Neuronal stem cell (in vitro differentiated cells): ENCODE data around the gene PCSK2.

Experiments used
- DNase-seq: peaks from one replicate; pipeline ENCODE4 v3.0.0-alpha.2; 2013; ENCODE audit warnings: low spot score
- H2AFZ ChIP-seq: one replicate; pipeline ENCODE4 v1.6.1; 2013; ENCODE audit warnings: mild to moderate bottlenecking, low read length, inconsistent platforms
- H2AK5ac ChIP-seq: 2 replicates; pipeline ENCODE4 v1.6.1; 2013; ENCODE audit warnings: low read depth, mild to moderate bottlenecking, inconsistent platforms, low read length, moderate library complexity, mixed read lengths
- H2BK120ac ChIP-seq: 2 replicates; pipeline ENCODE4 v1.6.1; 2013; ENCODE audit warnings: low read depth, mild to moderate bottlenecking, inconsistent platforms, low read length, moderate library complexity, mixed read lengths
- H2BK12ac ChIP-seq: one replicate; pipeline ENCODE4 v1.6.1; 2013; ENCODE audit warnings: low read length, inconsistent platforms
- H2BK15ac ChIP-seq: 2 replicates; pipeline ENCODE4 v1.6.1; 2013; ENCODE audit warnings: mild to moderate bottlenecking, low read length, inconsistent platforms, mixed read lengths
- H2BK5ac ChIP-seq: one replicate; pipeline ENCODE4 v1.6.1; 2013; ENCODE audit warnings: inconsistent platforms, mild to moderate bottlenecking, low read length, moderate library complexity
- H3K14ac ChIP-seq: one replicate; pipeline ENCODE4 v1.6.1; 2013; ENCODE audit warnings: low read length, inconsistent platforms
- H3K18ac ChIP-seq: 2 replicates; pipeline ENCODE4 v1.6.1; 2013; ENCODE audit warnings: low read length, inconsistent platforms
- H3K23ac ChIP-seq: 2 replicates; pipeline ENCODE4 v1.6.1; 2013; ENCODE audit warnings: low read depth, mild to moderate bottlenecking, mixed read lengths, low read length, inconsistent platforms; ENCODE audit not compliant: poor library complexity
- H3K27ac ChIP-seq: replicated peaks from 3 replicates; pipeline ENCODE4 v1.5.1; 2013; ENCODE audit warnings: low read length, inconsistent platforms
- H3K27me3 ChIP-seq, 3 experiments: 2 replicates each; pipeline ENCODE4 v1.6.1; 2013; ENCODE audit warnings: low read length in 3 of 3, mild to moderate bottlenecking in 2 of 3, inconsistent platforms in 1 of 3, low read depth in 1 of 3, mixed read lengths in 1 of 3, moderate library complexity in 1 of 3; ENCODE audit not compliant: control insufficient read depth in 3 of 3, insufficient read depth in 3 of 3
- H3K36me3 ChIP-seq, 2 donors: replicated peaks in 1 of 2; 2 replicates each; pipeline ENCODE4 v1.6.1; 2013; ENCODE audit warnings: low read length in 2 of 2; ENCODE audit not compliant: control insufficient read depth in 2 of 2, insufficient read depth in 2 of 2
- H3K4ac ChIP-seq: 2 replicates; pipeline ENCODE4 v1.6.1; 2013; ENCODE audit warnings: inconsistent platforms, mild to moderate bottlenecking, low read length, moderate library complexity
- H3K4me1 ChIP-seq, 2 donors: 1 replicate in 1 of 2; 2 replicates in 1 of 2; pipeline ENCODE4 v1.6.1; 2013; ENCODE audit warnings: low read length in 2 of 2, low read depth in 1 of 2; ENCODE audit not compliant: control insufficient read depth in 2 of 2, insufficient read depth in 1 of 2
- H3K4me2 ChIP-seq: one replicate; pipeline ENCODE4 v1.6.1; 2013; ENCODE audit warnings: mild to moderate bottlenecking, low read length, inconsistent platforms; ENCODE audit not compliant: insufficient read depth, poor library complexity, severe bottlenecking
- H3K4me3 ChIP-seq, 2 donors: 2 replicates each; pipeline ENCODE4 v1.5.1; 2013; ENCODE audit warnings: low read length in 2 of 2, mild to moderate bottlenecking in 2 of 2, inconsistent platforms in 1 of 2, moderate library complexity in 1 of 2
- H3K79me1 ChIP-seq: one replicate; pipeline ENCODE4 v1.6.1; 2013; ENCODE audit warnings: low read depth, mild to moderate bottlenecking, inconsistent platforms, low read length, moderate library complexity
- H3K9ac ChIP-seq: one replicate; pipeline ENCODE4 v1.6.1; 2013; ENCODE audit warnings: mild to moderate bottlenecking, low read depth, low read length, inconsistent platforms; ENCODE audit not compliant: poor library complexity
- H3K9me3 ChIP-seq, 2 donors: replicated peaks in 1 of 2; 2 replicates each; pipeline versions ENCODE3 to v1.6.1; 2013; ENCODE audit warnings: low read length in 2 of 2, mild to moderate bottlenecking in 2 of 2, inconsistent platforms in 1 of 2, low read depth in 1 of 2, mixed read lengths in 1 of 2, moderate library complexity in 1 of 2; ENCODE audit not compliant: control insufficient read depth in 2 of 2, insufficient read depth in 1 of 2
- H4K8ac ChIP-seq: one replicate; pipeline ENCODE4 v1.6.1; 2013; ENCODE audit warnings: low read depth, mild to moderate bottlenecking, inconsistent platforms, low read length, moderate library complexity
- H4K91ac ChIP-seq: one replicate; pipeline ENCODE4 v1.6.1; 2013; ENCODE audit warnings: low read length, low read depth, mild to moderate bottlenecking, inconsistent platforms; ENCODE audit not compliant: poor library complexity
- WGBS, 2 donors: extraction: QIAGEN DNeasy Blood & Tissue Kit; methylation state at CpG; one replicate each; pipeline ENCODE4 v1.1.7; 2013; ENCODE audit warnings: missing lambda C conversion rate in 2 of 2, mixed read lengths in 1 of 2; ENCODE audit not compliant: insufficient read length in 2 of 2, insufficient replicate concordance in 1 of 2; ENCODE audit errors: extremely low coverage in 2 of 2; 5-methylcytosine and 5-hydroxymethylcytosine counted together

Gene PCSK2

GRCh38 chr20:17350321-17350720 lies 123.5 kb downstream of the PCSK2 start:
- DNase-seq = no peak
- Histone ChIP-seq H2BK15ac (no peak overlapping the region), H2AK5ac (no peak overlapping the region), H3K23ac (no peak overlapping the region), H2AFZ (no peak overlapping the region), H3K18ac (no peak overlapping the region), H3K14ac (no peak overlapping the region), H3K4me3 (no peak overlapping the region), H2BK5ac (no peak overlapping the region), H3K4me2 (no peak overlapping the region), H3K9ac (no peak overlapping the region), H3K27me3 (no peaks in the 10 kb centered on the region), H3K9me3 (no peaks in the 10 kb centered on the region), H2BK12ac (no peak overlapping the region), H4K91ac (no peak overlapping the region), H4K8ac (no peak overlapping the region), H2BK120ac (no peak overlapping the region), H3K27ac (no peak overlapping the region), H3K36me3 (no peaks in the 10 kb centered on the region), H3K4me1 (no peaks in the 10 kb centered on the region), H3K79me1 (no peaks in the 10 kb centered on the region), H3K4ac (no peak overlapping the region)
- WGBS, 2 donors = no CpG with 5 or more reads among the region's 3 CpGs

- no peak for DNase-seq
- Histone ChIP-seq H2BK12ac (no peak overlapping the region), H3K14ac (no peak overlapping the region), H2AK5ac (no peak overlapping the region), H3K4ac (no peak overlapping the region), H4K8ac (no peak overlapping the region), H2BK120ac (no peak overlapping the region), H2AFZ (no peak overlapping the region), H3K4me2 (no peak overlapping the region), H3K27ac (no peak overlapping the region), H2BK5ac (no peak overlapping the region), H3K23ac (no peak overlapping the region), H3K27me3 (no peaks in the 10 kb centered on the region), H3K79me1 (peaks cover 2% of the 10 kb centered on the region), H3K4me1 (no peaks in the 10 kb centered on the region), H3K9ac (no peak overlapping the region), H3K4me3 (no peak overlapping the region), H3K36me3 (no peaks in the 10 kb centered on the region), H3K9me3 (no peaks in the 10 kb centered on the region), H3K18ac (no peak overlapping the region), H2BK15ac (no peak overlapping the region), H4K91ac (no peak overlapping the region)
- WGBS, 2 donors = no CpG with 5 or more reads among the region's 2 CpGs
Observed at GRCh38 chr20:17357238-17357637, 130.4 kb downstream of the PCSK2 start.

GRCh38 chr20:17358854-17359253 lies 132.0 kb downstream of the PCSK2 start:
- no peak overlapping the region for H3K4ac ChIP-seq
- no peak overlapping the region for H2BK5ac ChIP-seq
- H3K79me1 ChIP-seq = peaks cover 2% of the 10 kb centered on the region
- no peaks in the 10 kb centered on the region for H3K36me3 ChIP-seq
- no peak overlapping the region for H2AFZ ChIP-seq
- WGBS, 2 donors = no CpG with 5 or more reads among the region's 1 CpG
- no peak overlapping the region for H2BK12ac ChIP-seq
- H3K4me2 ChIP-seq = no peak overlapping the region
- H2BK120ac ChIP-seq = no peak overlapping the region
- no peak overlapping the region for H3K27ac ChIP-seq
- H3K9me3 ChIP-seq = no peaks in the 10 kb centered on the region
- no peak overlapping the region for H2AK5ac ChIP-seq
- DNase-seq = no peak
- no peaks in the 10 kb centered on the region for H3K4me1 ChIP-seq
- no peak overlapping the region for H3K14ac ChIP-seq
- no peak overlapping the region for H3K23ac ChIP-seq
- no peak overlapping the region for H4K8ac ChIP-seq
- no peak overlapping the region for H4K91ac ChIP-seq
- no peak overlapping the region for H3K4me3 ChIP-seq
- H2BK15ac ChIP-seq = no peak overlapping the region
- H3K27me3 ChIP-seq = no peaks in the 10 kb centered on the region
- no peak overlapping the region for H3K9ac ChIP-seq
- H3K18ac ChIP-seq = no peak overlapping the region

GRCh38 chr20:17364681-17365080 lies 137.8 kb downstream of the PCSK2 start:
- Histone ChIP-seq H3K27ac (no peak overlapping the region), H3K4me2 (no peak overlapping the region), H2BK5ac (no peak overlapping the region), H3K79me1 (no peaks in the 10 kb centered on the region), H3K18ac (no peak overlapping the region), H3K9me3 (no peaks in the 10 kb centered on the region), H2BK12ac (no peak overlapping the region), H3K4me1 (no peaks in the 10 kb centered on the region), H2AK5ac (no peak overlapping the region), H3K4me3 (no peak overlapping the region), H4K91ac (no peak overlapping the region), H2AFZ (no peak overlapping the region), H3K9ac (no peak overlapping the region), H3K14ac (no peak overlapping the region), H3K23ac (no peak overlapping the region), H3K36me3 (no peaks in the 10 kb centered on the region), H3K4ac (no peak overlapping the region), H4K8ac (no peak overlapping the region), H2BK15ac (no peak overlapping the region), H3K27me3 (no peaks in the 10 kb centered on the region), H2BK120ac (no peak overlapping the region)
- WGBS, 2 donors = no CpG with 5 or more reads among the region's 4 CpGs
- no peak for DNase-seq
